GM18909 (cell line): Measurements from ENCODE around the gene CHCHD6.

Source experiments
- ATAC-seq: cut with Tn5 transposase; IDR thresholded peaks from one replicate; pipeline ENCODE4 v1.9.1; 2021; ENCODE audit warnings: mild to moderate bottlenecking; ENCODE audit not compliant: unreplicated experiment, poor library complexity

The CHCHD6 gene

GRCh38 chr3:126948980-126949535, 245.0 kb downstream of the CHCHD6 start:
- no peak for ATAC-seq

DNA sequence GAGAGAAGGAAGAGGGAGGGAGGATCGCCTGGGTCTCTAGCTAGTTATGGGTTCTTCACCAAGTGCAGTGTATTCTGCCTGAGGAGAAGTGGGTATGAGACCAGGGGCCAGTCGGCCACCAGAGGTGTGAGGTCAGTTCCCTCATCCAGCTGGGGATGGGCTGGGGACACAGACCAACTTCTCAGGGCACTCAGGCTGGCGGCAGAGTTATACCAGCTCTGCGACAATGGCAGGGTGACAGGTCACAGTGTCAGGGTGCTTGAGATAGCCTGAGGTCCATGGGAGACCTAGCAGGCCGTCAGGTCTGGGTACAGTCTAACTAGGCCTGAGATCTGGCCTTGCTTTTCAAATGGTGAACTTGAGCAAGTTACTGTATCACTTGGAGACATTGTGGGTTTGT, 247.5 kb downstream of the CHCHD6 start:
- no peak for ATAC-seq

DNA sequence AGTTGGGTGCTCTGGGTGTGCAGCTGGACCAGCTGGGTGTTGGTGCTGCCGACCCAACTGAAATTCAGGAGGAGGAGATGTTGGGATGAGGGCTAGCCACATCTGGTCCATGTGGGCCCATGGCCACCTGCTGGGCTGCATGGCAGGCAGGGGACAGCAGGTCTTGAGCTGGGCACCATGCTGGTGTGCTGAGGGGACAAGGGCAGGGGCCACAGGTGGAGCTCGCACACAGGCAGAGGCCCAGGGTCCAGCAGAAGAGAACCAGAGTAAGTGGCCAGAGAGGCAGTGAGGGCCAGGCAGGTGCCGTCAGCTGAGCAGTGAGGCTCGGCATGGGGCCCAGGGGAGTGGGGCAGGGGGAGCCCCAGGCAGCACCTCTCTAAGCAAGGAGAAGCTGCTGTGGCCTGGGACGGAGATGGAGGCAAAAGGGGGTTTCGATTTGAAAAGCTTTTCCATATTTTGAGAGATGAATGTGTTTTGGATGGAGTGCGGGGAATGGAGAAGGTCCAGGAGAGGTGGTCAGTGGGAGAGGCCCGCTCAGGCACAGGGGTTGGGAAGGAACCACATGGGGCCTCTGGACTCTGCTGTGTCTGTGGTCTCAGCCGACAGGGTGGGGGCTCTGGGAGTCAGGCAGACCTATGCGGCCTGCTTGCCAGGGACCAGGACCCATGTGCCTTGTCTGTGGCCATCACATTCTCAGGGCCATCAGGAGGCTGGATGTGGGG, 248.4 kb downstream of the CHCHD6 start:
- ATAC-seq: no peak

DNA sequence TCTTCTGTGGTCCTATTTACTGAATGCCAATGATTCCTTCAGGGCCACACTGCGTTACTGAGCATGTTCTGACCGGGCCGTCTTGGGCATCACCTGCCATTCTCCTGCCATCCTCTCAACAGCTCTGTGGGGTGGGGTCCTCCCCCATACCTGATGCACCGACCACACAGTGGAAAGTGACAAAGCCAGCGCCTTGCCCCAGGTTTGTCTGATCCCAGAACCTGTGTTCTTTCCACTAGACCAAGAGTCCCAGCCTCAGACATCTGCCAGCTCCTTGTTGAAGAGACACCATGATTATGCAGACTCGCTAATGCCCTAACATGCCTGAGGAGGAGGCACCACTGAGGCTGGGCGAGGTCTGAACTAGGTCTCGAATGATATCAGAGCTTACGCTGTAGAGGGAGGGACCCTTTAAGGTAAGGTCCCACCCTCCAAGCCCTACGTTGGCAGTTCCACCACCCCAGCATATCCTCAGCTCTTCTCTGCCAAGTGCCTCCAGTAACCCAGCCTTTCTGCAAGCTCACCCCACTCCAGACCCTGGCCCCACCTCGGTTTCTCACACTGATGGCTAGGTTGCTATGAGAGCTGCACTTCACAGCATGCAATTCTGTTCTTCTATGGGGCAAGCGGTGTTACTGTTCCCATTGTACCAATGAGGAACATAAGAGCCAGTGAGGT, 249.1 kb downstream of the CHCHD6 start:
- ATAC-seq: no peak

DNA sequence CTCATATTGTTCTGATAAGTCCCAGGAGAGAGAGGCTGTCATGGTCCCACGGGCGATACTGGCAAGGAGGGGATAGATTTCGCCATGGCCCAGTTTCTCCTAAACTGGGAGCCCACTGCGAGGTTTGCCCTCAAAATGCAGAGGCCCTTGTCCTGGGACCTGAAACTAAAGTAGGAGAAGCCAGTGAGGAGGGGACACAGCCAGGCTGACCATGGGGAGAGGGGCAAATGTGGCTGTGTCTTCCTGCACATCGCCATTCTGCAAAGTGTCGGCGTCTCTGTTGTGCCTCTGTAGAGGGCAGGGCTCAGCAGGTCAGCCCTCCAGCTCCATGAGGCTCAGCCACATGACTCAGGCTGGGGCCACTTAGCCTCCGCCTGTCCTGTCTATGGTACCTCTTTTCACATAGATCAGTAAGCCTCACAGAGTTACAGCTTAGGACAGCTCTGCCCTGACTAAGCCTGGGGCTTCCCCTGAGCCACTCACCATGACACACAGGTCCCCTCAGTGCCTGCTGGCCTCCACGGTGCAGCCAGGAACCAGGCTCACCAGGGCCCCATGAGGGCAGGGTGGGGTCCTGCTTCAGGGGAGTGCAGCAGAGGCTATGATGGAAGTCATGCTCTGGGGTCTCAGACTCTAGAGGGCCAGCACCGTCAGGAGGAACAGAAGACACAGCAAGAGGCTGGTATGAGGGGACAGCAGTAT, 250.3 kb downstream of the CHCHD6 start:
- peak; percentile 57 for ATAC-seq

GRCh38 chr3:126955004-126955790, 251.2 kb downstream of the CHCHD6 start:
- peak; percentile 53 for ATAC-seq

DNA sequence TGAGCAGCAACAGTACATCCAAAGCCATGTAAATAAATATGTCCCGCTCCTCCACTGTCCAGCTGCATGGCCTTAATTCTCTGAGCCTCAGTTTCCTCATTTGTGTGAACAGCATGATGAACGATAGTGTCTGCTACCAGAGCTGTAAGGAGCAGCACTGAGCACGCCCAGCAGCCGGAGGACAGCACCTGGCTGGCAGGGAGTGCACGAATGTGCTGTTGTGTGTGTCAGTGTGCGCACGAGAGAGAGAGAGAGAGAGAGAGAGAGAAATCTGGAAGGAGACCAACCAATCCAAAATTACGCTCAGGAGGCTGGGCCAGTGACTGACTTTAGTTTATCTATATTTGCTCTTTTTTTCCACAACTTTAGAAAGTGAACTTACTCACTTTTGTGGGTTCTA, 252.3 kb downstream of the CHCHD6 start:
- no peak for ATAC-seq

DNA sequence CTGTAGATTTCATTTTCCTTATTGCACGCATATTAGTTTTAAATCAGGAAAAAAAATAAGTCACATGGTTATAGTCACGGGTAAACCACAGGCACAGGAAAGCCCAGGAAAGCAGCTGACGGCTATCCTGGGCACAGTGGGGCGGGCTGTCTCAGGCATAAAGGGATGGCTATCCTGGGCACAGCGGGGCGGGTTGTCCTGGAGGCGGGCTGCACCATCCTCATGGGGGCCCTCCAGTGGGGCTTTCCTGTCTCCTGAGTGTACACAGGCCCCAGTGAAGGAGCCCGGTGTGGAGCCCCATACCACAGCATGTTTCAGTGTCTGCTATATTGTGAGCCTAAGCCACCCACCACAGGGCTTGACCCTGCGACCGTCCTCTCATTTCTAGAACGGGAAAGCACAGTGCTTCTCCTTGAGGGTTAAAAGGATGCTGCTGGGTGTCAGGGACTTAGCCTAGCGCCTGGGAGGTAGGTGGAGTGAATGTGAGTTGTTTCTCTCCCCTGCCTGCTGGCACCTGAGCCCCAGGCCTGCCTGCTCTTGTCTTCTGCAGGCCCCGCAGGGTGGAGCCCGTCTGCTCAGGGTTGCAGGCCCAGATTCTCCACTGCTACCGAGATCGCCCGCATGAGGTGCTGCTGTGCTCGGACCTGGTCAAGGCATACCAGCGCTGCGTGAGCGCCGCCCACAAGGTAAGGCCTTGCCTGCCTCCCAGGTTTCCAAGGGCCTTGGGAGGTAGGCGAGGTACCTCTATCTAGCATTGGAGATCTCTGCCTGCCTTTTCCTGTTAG, 253.0 kb downstream of the CHCHD6 start:
- ATAC-seq: no peak

GRCh38 chr3:126957776-126958637, 254.0 kb downstream of the CHCHD6 start:
- ATAC-seq: no peak

DNA sequence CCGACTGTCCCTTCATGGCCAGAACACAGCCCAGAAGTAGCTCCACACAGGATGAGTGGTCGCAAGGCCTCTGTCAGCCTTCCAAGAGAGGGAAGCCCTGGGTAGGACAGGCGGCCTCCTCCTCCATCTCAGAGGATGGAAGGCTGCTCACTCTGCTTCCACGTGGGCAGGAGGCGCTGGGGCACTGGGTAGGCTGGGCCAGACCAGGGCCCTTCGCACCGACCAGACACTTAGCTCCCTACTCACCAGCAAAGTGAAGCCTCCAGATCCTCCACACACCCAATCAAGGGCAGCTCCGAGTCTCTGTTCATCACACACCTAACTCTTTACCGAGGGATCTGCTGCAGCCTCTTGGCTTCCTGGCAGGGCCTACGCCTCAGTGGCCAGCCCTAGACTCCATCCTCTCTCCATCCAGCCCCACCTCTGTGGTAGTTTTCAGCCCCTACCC, 254.6 kb downstream of the CHCHD6 start:
- no peak for ATAC-seq

GRCh38 chr3:126959136-126959920, 255.3 kb downstream of the CHCHD6 start:
- no peak for ATAC-seq

DNA sequence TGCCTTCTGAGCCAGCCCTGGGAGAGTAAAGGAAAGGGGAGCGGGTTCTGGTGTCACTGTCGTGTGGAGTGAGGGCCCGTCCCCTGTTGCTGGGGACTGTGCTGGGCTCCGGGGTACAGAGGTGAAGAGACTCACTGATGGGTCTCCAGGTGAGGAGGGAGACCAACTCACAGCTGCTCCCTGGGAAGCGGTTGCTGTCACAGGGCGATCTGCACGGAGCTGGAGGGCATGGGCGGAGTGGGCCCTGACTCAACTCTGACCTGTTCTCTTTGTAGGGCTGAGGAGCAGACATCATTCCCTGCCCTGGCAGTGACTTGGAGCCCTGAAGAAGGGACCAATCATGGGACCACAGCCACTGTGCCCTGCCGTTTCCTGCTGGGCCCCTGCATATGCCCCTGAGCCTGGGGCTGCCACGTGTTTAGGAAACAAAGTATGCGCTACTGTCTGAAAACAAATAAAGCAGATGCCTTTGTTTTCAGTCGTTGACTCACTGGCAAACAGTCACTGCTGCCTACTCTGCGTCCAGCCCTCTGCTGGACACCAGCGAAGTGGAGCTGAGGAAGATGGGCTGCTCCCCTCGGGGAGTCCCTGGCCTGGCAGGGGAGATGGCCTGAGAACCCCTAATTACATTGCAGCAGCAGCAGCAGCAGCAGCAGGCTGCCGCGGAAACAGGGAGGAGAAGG, 256.0 kb downstream of the CHCHD6 start:
- no peak for ATAC-seq

GRCh38 chr3:126960604-126960995, 256.6 kb downstream of the CHCHD6 start:
- ATAC-seq: no peak

DNA sequence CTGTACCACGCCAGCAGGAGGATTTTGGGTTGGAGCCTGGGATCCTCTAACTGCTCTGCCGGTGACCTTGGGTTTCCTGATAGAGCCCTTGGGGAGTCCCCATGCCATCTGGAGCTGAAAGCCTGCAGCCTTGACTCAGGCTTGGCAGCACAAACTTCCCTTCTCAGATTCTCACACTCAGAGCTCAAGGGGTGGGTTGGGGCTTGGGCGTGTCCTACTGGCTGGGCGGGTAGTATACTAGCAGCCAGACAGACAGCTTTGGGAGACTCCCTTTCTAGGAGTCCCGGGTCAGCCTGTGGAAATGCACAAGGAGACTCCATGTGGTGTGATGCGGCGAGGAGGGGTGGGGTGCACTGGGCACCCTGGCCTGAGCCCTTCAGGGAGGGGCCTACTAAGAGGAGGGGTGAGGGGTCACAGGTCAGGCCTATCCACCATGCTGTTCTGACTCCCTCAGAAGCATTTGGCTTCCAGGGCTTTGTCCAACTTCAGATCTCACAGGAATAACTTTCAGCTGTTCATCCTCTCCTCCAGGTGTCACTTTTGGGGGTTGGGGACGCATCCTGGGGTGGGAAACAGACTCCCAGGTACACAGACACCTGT, 257.3 kb downstream of the CHCHD6 start:
- peak; percentile 62 for ATAC-seq

DNA sequence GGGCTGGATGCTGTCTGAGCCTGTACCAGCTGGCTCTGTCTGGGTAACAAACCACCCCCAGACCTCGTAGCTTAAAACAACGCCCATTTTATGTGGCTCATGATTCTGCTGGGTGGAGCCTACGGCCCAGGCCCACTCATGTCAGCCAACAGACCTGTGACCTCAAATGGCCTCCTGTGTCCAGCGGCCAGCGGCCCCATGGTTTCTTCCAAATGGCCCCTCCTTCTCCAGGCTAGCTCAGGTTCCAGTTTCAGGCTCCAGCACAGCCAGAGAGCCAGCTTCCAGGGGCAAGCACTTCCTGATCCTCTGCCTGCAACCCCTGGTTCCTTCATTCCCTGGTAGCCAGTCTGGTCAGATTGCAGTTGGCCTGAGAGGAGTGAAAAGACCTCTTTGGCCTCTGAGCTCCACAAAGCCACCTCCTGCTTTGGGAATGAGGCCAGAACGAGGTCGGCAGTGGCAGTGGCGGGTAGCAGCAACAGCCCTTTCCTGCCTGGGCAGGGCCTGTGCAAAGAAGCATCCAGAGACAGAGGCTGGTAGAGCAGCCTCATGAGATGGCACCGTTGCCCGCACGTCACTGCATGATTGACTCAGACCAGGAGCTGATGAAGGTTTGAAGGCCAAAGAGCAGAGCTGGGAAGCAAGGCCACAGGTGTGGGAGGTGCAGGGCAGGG, 257.9 kb downstream of the CHCHD6 start:
- no peak for ATAC-seq

DNA sequence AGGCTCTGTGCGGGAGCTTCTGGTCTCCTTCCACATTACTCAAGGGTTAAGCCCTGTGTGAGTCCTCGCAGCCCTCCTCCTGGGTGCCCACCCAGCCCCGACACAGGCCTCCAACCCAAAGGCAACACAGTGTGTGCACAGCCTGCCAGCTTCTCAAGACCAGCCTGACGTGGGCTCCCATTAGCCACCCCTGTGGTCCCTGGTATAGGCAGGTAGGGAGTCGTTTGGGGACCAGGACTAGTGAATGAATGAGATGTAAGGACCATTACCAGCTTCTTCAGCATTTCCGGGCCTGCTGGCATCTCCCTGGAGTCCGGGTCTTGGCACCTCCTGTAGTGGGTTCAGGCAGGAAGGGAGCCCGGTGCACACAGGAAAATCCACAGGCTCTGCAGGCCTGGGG, 258.7 kb downstream of the CHCHD6 start:
- ATAC-seq: no peak
